ENCODE data around the gene LCE1D.

GRCh38 chr1:152824964-152825363 lies 28.4 kb downstream of the LCE1D start:
- TF ChIP-seq CTCF (IDR thresholded peaks at IDR 0.05), result no peak
- TF ChIP-seq POLR2AphosphoS5 (IDR thresholded peaks at IDR 0.05; ENCODE audit: low read depth, low read length), result no peak
